Measurements from ENCODE around the gene DHRS3.

The DHRS3 gene

DNA sequence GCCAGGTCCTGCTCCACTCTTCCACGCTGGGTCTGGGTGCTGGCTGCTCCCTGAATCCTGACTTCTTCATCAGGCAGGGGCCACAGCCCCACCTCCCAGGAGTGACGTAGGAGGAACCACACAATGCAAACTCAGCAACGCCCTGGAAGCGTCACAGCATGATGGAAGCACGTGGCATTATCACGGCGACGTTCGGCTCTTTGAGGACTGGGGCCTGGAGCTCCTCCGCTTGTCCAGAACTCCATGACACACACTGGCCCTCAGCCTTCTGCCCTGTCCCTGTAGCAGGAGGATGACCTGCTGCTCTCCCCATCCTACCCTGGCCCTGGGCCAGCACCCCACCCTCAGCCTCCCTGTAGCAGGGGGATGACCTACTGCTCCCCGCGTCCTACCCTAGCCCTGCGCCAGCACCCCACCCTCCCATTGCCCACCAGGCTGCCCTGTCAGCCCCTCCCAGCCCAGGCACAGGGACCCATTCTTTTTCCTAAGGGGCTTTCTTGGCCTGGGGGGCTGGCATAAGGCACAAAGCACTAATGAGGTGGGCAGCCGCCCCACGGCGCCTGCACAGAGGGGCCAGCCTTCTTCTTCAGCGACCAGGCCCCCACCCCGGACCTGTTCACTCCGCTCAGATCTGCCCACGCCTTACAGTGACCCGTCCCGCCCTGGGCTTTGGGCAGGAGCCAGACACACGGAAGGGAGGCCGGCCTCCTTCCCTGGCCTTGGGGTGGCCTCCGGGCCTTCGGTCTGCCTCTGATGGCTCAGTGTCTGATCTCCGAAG lies 65.7 kb downstream of the DHRS3 start:
- H3K9me3 ChIP-seq (ENCODE audit: control insufficient read depth in 2 of 2, low read length in 2 of 2), result no peaks in the 10 kb centered on the region
- H3K4me3 ChIP-seq (ENCODE audit: low read length in 2 of 2), result no peak overlapping the region
- H3K27me3 ChIP-seq (ENCODE audit: control insufficient read depth in 1 of 2, insufficient read depth in 2 of 2, low read length in 2 of 2), result no peaks in the 10 kb centered on the region
- H3K27ac ChIP-seq (ENCODE audit: low read length), result peak overlapping the region; percentile 67
- H3K9ac ChIP-seq (ENCODE audit: low read length in 2 of 2), result no peak overlapping the region
- no peaks in the 10 kb centered on the region for H3K36me3 ChIP-seq (ENCODE audit: control insufficient read depth in 2 of 2, insufficient read depth in 2 of 2, low read length in 2 of 2)
- H3K4me1 ChIP-seq (ENCODE audit: control insufficient read depth, insufficient read depth, low read length), result peaks cover 54% of the 10 kb centered on the region

- peaks cover 50% of the 10 kb centered on the region for H3K4me1 ChIP-seq (ENCODE audit: control insufficient read depth, insufficient read depth, low read length)
- no peak overlapping the region for H3K9ac ChIP-seq (ENCODE audit: low read length in 2 of 2)
- H3K27me3 ChIP-seq (ENCODE audit: control insufficient read depth in 1 of 2, insufficient read depth in 2 of 2, low read length in 2 of 2), result no peaks in the 10 kb centered on the region
- H3K36me3 ChIP-seq (ENCODE audit: control insufficient read depth in 2 of 2, insufficient read depth in 2 of 2, low read length in 2 of 2), result no peaks in the 10 kb centered on the region
- no peak overlapping the region for H3K4me3 ChIP-seq (ENCODE audit: low read length in 2 of 2)
- H3K27ac ChIP-seq (ENCODE audit: low read length), result no peak overlapping the region
- no peaks in the 10 kb centered on the region for H3K9me3 ChIP-seq (ENCODE audit: control insufficient read depth in 2 of 2, low read length in 2 of 2)
These were observed 66.4 kb downstream of the DHRS3 start for GRCh38 chr1:12551584-12551983.

GRCh38 chr1:12549460-12550349 lies 68.3 kb downstream of the DHRS3 start:
- Histone ChIP-seq H3K4me1 (ENCODE audit: control insufficient read depth, insufficient read depth, low read length) (peaks cover 40% of the 10 kb centered on the region), H3K27ac (ENCODE audit: low read length) (no peak overlapping the region), H3K36me3 (ENCODE audit: control insufficient read depth in 2 of 2, insufficient read depth in 2 of 2, low read length in 2 of 2) (no peaks in the 10 kb centered on the region), H3K4me3 (ENCODE audit: low read length in 2 of 2) (peak overlapping the region; percentile 15 to 35), H3K9ac (ENCODE audit: low read length in 2 of 2) (no peak overlapping the region), H3K27me3 (ENCODE audit: control insufficient read depth in 1 of 2, insufficient read depth in 2 of 2, low read length in 2 of 2) (no peaks in the 10 kb centered on the region), H3K9me3 (ENCODE audit: control insufficient read depth in 2 of 2, low read length in 2 of 2) (no peaks in the 10 kb centered on the region)

DNA sequence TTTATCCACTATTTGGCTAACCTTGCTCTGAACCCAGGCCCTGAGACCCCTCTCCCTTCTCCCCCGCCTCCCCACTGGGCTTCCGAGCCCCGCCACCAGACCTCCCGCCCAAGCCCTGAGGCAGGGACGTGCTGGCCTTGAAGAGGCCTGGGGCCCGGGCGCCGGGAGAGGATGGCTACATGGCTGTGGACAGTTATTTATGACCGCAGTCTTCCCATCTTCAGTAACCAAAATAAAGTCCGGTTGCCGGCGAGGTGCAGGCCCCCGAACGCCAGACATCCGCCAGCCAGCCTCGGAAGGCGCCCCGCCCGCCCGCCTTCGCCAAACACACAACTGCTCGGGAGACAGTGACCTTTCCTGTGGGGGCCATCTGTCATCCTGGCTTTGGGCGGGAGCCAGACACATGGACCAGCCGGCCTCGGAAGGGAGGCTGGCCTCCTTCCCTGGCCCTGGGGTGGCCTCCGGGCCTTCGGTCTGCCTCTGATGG lies 69.0 kb downstream of the DHRS3 start:
- H3K27me3 ChIP-seq (ENCODE audit: control insufficient read depth in 1 of 2, insufficient read depth in 2 of 2, low read length in 2 of 2), result no peaks in the 10 kb centered on the region
- peaks cover 40% of the 10 kb centered on the region for H3K4me1 ChIP-seq (ENCODE audit: control insufficient read depth, insufficient read depth, low read length)
- H3K4me3 ChIP-seq (ENCODE audit: low read length in 2 of 2), result no peak overlapping the region
- H3K9me3 ChIP-seq (ENCODE audit: control insufficient read depth in 2 of 2, low read length in 2 of 2), result no peaks in the 10 kb centered on the region
- no peak overlapping the region for H3K9ac ChIP-seq (ENCODE audit: low read length in 2 of 2)
- no peaks in the 10 kb centered on the region for H3K36me3 ChIP-seq (ENCODE audit: control insufficient read depth in 2 of 2, insufficient read depth in 2 of 2, low read length in 2 of 2)
- H3K27ac ChIP-seq (ENCODE audit: low read length), result no peak overlapping the region

DNA sequence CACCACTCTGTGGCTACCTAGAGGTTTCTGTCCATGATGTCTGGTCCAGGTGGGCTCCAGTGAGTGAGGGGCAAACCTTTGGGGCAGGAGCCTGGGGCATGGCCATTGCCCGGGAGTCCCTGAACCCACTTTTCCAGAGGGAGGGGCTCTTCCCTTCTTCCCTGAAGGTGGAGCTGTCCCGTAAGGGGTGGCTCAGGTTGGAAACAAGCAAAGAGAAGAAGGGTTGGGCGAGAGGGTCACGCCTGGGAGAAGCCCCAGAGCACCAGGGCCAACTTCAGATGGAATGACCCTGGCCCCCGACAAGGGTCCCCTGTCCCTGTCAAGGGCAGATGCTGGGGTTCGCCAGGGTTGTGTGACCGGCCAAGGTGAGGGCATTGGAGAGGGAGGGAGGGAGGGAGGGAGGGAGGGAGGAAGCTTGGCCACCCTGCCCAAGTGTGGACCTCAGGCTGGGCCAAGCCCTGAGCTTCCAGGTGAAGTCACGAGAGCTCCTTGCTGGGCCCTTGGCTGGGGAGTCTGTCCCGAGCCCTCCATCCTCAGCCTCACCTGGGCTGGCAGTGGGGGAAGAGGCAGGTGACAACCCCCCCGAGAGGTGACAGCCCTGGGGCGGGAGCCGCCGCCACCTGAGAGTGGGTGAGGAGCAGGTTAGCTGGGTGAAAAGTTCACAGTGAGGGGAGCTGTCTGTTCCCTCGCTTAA lies 69.6 kb downstream of the DHRS3 start:
- H3K27me3 ChIP-seq (ENCODE audit: control insufficient read depth in 1 of 2, insufficient read depth in 2 of 2, low read length in 2 of 2), result no peaks in the 10 kb centered on the region
- no peak overlapping the region for H3K27ac ChIP-seq (ENCODE audit: low read length)
- H3K9ac ChIP-seq (ENCODE audit: low read length in 2 of 2), result no peak overlapping the region
- H3K4me3 ChIP-seq (ENCODE audit: low read length in 2 of 2), result no peak overlapping the region
- H3K4me1 ChIP-seq (ENCODE audit: control insufficient read depth, insufficient read depth, low read length), result peaks cover 34% of the 10 kb centered on the region
- H3K9me3 ChIP-seq (ENCODE audit: control insufficient read depth in 2 of 2, low read length in 2 of 2), result no peaks in the 10 kb centered on the region
- H3K36me3 ChIP-seq (ENCODE audit: control insufficient read depth in 2 of 2, insufficient read depth in 2 of 2, low read length in 2 of 2), result no peaks in the 10 kb centered on the region

GRCh38 chr1:12547586-12548225 lies 70.3 kb downstream of the DHRS3 start:
- Histone ChIP-seq H3K9ac (ENCODE audit: low read length in 2 of 2) (no peak overlapping the region), H3K36me3 (ENCODE audit: control insufficient read depth in 2 of 2, insufficient read depth in 2 of 2, low read length in 2 of 2) (no peaks in the 10 kb centered on the region), H3K4me3 (ENCODE audit: low read length in 2 of 2) (no peak overlapping the region), H3K9me3 (ENCODE audit: control insufficient read depth in 2 of 2, low read length in 2 of 2) (no peaks in the 10 kb centered on the region), H3K27ac (ENCODE audit: low read length) (no peak overlapping the region), H3K4me1 (ENCODE audit: control insufficient read depth, insufficient read depth, low read length) (peaks cover 27% of the 10 kb centered on the region), H3K27me3 (ENCODE audit: control insufficient read depth in 1 of 2, insufficient read depth in 2 of 2, low read length in 2 of 2) (no peaks in the 10 kb centered on the region)

GRCh38 chr1:12546771-12547585 lies 71.0 kb downstream of the DHRS3 start:
- H3K4me1 ChIP-seq (ENCODE audit: control insufficient read depth, insufficient read depth, low read length), result peaks cover 21% of the 10 kb centered on the region
- H3K27ac ChIP-seq (ENCODE audit: low read length), result no peak overlapping the region
- H3K27me3 ChIP-seq (ENCODE audit: control insufficient read depth in 1 of 2, insufficient read depth in 2 of 2, low read length in 2 of 2), result no peaks in the 10 kb centered on the region
- H3K9ac ChIP-seq (ENCODE audit: low read length in 2 of 2), result no peak overlapping the region
- no peaks in the 10 kb centered on the region for H3K36me3 ChIP-seq (ENCODE audit: control insufficient read depth in 2 of 2, insufficient read depth in 2 of 2, low read length in 2 of 2)
- no peak overlapping the region for H3K4me3 ChIP-seq (ENCODE audit: low read length in 2 of 2)
- H3K9me3 ChIP-seq (ENCODE audit: control insufficient read depth in 2 of 2, low read length in 2 of 2), result no peaks in the 10 kb centered on the region

DNA sequence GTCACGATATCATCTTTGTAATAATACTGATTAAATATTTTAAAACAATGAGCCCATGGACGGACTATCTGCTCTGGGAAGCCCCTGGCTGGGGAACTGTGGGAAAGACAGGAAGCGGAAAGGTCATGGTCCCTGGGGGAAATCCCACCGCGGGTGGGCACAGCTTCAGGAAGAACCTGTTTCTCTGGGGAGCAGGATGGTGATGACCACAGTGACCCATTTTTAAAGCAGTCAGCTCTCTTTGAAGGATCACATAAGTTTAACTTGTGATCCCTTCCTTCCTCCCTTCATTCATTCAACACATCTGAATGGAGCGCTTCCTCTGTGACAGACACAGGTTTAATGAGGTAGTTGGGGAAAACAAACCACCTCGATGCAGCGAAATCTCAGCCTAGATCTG lies 73.0 kb downstream of the DHRS3 start:
- Histone ChIP-seq H3K27ac (ENCODE audit: low read length) (no peak overlapping the region), H3K9ac (ENCODE audit: low read length in 2 of 2) (no peak overlapping the region), H3K27me3 (ENCODE audit: control insufficient read depth in 1 of 2, insufficient read depth in 2 of 2, low read length in 2 of 2) (no peaks in the 10 kb centered on the region), H3K36me3 (ENCODE audit: control insufficient read depth in 2 of 2, insufficient read depth in 2 of 2, low read length in 2 of 2) (no peaks in the 10 kb centered on the region), H3K4me1 (ENCODE audit: control insufficient read depth, insufficient read depth, low read length) (peaks cover 36% of the 10 kb centered on the region), H3K9me3 (ENCODE audit: control insufficient read depth in 2 of 2, low read length in 2 of 2) (no peaks in the 10 kb centered on the region), H3K4me3 (ENCODE audit: low read length in 2 of 2) (no peak overlapping the region)

DNA sequence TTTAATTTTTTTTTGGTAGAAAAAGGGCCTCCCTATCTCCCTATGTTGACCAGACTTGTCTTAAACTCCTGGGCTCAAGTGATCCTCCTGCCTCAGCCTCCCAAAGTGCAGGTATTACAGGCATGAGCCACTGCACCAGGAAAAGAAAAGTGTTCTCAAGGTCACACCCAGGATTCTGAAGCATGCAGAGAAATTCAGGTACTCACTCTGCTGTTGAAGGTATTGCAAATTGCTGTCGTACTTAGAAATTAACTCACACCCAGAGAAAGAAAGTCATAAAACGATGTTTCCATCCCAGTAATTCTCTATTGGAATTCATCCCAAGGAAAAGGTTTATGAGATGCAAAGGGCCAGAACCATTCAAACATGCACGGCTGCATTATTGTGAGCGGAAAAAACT lies 73.7 kb downstream of the DHRS3 start:
- H3K36me3 ChIP-seq (ENCODE audit: control insufficient read depth in 2 of 2, insufficient read depth in 2 of 2, low read length in 2 of 2), result no peaks in the 10 kb centered on the region
- H3K4me3 ChIP-seq (ENCODE audit: low read length in 2 of 2), result no peak overlapping the region
- peaks cover 35% of the 10 kb centered on the region for H3K4me1 ChIP-seq (ENCODE audit: control insufficient read depth, insufficient read depth, low read length)
- no peaks in the 10 kb centered on the region for H3K9me3 ChIP-seq (ENCODE audit: control insufficient read depth in 2 of 2, low read length in 2 of 2)
- no peak overlapping the region for H3K27ac ChIP-seq (ENCODE audit: low read length)
- H3K27me3 ChIP-seq (ENCODE audit: control insufficient read depth in 1 of 2, insufficient read depth in 2 of 2, low read length in 2 of 2), result no peaks in the 10 kb centered on the region
- no peak overlapping the region for H3K9ac ChIP-seq (ENCODE audit: low read length in 2 of 2)
